NCI-H2196 (cell line): Measurements from ENCODE around the gene LYRM4.
A peak's percentile ranks its signal among the peaks of the same experiment; 100 is the strongest.

Experiments
- DNase-seq: peaks from one replicate; lab custom pipeline; 2025; ENCODE audit not compliant: unreplicated experiment; lab: John Stamatoyannopoulos, UW

Gene LYRM4

GRCh38 chr6:5282191-5282623 is 21.5 kb upstream of the LYRM4 start:
- no peak for DNase-seq

GRCh38 chr6:5280920-5281319 is 20.2 kb upstream of the LYRM4 start:
- DNase-seq: no peak

DNA sequence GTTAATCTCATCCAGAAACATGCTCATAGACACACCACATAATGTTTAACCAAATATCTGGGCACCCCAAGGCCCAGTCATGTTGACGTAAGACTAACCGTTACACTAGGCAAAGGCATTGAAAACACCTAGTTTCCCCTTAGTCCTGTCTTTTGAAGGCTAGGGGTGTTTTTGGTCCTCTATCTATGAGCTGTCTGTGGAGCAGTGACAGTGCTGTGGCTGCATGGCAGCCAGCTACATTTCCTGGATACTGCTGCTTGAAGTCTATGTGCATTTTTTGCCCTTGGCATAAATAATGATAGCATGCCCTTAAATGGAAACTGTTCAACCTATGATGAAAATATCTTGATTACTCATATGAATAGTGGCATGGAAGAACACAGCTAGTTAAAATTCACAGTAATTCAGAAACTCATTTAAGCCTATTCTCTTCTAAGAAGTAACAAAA is 19.2 kb upstream of the LYRM4 start:
- DNase-seq: no peak

GRCh38 chr6:5278565-5279120 is 17.9 kb upstream of the LYRM4 start:
- DNase-seq: no peak

- DNase-seq: no peak
Measured at GRCh38 chr6:5278047-5278446, 17.3 kb upstream of the LYRM4 start.

DNA sequence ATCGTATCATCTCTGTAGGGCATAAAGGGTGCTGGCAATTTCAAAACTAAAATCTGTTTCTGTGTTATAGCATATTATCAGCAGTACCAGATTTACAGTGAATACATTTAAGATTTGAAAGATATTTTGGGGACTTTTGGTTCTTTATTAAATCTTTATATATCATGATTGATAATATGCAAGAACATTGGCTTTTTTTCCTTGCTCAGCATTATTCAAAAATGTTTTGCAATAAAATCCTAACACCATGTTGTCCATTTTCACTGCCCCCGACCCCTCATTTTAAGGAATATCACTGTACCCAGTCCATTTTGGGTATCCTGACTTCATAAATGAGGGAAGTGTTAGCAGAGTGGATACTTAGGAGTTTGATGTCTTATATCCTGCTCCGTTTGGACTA is 16.8 kb upstream of the LYRM4 start:
- DNase-seq: no peak

DNA sequence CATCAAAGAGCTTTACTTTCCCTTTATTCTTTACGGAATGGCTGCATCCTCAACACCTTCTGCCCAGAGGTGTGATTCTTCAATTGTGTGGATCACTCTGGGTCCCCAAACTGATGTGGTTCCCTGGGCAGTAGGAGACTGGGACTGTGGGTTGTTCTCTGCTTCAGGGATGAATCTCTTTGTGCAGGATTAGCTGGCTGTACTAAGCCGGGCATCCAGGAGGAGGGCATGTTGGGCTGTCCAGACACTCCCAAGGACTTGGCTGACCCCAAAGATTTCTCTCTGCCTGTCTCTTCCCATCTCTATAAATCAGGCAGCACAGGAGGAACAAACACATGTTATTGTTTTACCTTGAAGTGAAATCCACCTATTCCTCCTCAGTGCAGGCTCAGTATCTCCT is 15.8 kb upstream of the LYRM4 start:
- no peak for DNase-seq

GRCh38 chr6:5275497-5275896 is 14.7 kb upstream of the LYRM4 start:
- DNase-seq: no peak

DNA sequence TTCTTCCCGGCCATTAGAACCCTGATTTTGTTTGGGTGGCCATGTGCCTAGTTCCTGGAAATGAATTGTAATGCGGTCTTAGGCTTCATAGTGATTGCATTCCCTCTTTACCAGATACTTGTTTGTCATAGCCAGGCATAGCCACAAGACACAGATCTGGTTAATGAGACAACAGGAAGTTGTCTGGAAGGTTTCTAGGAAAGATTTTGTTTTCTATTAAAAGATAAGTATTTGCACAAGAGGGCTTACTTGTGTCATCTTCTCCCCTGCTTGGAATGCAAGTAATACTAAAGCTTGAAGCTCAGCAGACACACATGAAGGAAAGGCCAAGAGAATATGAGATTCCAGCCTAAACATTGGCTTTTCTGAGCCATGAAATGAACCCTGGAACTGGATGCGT is 13.5 kb upstream of the LYRM4 start:
- no peak for DNase-seq

GRCh38 chr6:5271926-5272325 is 11.2 kb upstream of the LYRM4 start:
- no peak for DNase-seq

GRCh38 chr6:5270093-5270680 is 9.4 kb upstream of the LYRM4 start:
- no peak for DNase-seq

DNA sequence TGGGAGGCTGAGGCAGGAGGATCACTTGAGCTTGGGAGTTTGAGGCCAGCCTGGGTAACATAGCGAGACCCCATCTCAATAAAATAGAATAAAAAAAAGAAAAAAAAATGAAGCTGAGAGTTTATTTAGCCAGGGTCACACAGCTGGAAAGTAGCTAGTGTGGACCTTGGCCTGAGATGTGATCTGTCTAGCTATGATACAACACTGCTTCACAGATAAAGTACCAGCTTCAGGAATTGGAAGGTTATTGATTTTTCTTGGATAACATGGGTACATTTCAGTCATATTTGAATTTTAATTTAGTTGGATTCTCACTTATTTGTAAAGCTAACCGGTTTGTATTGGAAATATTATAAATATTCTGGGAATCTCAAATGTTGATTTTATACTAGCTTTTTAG is 5.7 kb upstream of the LYRM4 start:
- DNase-seq: no peak

- DNase-seq: peak; percentile 45
Measured at GRCh38 chr6:5261545-5262109, 877 bp upstream of the LYRM4 start.

DNA sequence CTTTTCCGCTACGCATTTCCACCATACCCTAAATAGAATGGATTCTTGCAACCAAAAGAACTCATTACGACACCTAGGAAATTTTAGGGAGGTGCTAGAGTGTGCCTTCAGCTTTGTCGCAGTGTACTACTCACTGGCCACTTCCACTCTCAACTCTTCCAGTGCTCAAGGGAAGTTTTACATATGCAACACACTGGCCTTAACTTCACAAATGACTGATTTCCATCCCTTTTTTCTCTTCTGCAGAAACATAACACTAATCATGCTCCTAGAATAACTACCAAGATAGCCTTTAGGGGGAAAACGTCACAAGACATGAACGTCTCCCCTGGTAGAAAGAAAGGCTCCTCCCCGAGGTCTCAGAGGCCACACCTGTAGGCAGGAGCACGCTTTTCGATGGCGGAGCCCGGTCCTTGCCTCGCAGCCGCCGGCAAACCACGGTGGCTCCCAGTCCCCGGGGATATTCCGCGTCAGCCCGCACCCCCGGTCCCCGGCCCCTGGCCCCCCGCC is 584 bp downstream of the LYRM4 start:
- DNase-seq: peak; percentile 65

DNA sequence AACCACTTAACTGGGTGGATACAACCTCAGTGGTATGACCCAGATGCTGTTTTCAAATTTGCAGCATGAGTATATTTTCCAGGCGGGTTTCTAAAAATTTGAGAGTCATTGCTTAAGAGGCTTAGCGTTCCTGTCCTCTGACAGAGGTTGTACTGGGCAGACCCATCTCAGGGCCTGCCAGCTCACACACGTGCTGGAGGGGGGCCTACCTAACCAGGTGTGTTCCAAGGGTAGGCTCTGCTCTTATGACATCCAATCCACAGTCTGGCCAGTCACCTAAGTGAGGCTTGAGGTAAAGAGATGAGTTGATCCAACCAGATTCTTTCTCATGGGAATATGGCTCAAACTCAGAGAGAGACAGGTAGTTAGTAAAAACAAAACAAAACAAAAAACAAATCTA is 1.3 kb downstream of the LYRM4 start:
- DNase-seq: no peak

- no peak for DNase-seq
Measured at GRCh38 chr6:5257400-5257799, 3.4 kb downstream of the LYRM4 start.

GRCh38 chr6:5256952-5257351 is 3.8 kb downstream of the LYRM4 start:
- DNase-seq: no peak

DNA sequence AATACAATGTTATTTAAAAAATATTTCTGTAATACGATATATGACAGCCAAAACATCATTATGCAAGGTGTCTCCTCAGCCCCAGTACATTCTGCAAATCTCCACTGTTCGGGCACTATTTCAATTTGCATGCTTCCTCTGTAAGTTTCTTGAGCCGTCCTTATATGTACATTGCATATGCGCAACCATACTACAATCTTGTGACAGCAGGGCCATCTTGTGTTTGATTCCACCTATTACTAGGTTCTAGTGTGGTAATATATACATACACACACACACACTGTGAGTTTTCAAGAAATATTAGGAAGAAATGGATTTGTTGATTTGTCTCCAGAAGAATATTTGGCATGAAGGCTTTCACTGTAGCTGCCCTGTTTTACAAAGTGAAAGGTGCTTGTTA is 9.8 kb downstream of the LYRM4 start:
- DNase-seq: no peak

DNA sequence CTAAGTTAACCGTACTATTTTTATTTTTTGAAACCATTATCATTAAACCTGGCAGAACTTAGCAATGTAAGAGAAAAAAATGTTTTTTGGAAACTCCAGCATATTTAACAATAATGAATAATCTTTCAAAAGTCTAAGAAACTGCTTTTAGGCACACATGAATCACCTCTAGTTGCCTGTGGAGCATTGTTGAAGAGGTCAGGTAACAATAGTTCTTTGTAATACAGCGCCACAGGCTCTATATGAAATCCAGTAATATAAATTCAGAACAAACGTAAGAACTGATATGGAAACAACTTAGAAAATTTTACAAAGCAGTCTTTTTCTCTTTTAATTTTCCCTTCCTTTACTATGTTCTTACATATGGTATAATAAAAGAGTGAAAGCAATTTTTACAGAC is 10.3 kb downstream of the LYRM4 start:
- DNase-seq: no peak

DNA sequence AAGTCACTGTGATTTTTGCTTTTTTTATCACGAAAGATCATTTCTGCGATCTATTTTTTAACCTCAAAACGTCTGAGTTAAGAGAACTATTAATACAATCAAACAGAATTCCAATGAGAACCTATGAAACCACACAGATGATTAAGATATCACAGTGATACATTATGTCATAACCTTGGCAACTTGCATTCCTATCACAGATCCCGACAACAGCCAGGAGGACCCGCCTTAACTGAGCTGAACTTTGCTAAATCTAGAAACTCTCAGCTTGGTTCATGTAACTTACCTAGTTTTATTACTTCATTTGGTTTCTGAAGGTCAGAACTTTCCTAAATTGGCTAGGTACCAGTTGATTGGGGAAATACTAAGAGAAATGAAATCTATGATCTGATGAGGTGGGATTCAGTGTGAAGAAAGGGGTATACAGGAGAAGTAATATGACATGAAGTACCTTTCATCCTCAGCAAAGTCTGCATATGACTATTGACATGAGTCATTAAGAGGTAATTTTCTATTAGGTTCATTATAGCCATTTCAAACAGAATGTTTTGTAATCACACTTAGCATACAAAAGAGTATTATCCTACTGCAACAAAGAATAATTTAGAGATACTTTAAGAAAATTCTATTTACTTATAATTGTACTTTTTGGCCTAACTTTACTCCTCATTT is 11.2 kb downstream of the LYRM4 start:
- no peak for DNase-seq

DNA sequence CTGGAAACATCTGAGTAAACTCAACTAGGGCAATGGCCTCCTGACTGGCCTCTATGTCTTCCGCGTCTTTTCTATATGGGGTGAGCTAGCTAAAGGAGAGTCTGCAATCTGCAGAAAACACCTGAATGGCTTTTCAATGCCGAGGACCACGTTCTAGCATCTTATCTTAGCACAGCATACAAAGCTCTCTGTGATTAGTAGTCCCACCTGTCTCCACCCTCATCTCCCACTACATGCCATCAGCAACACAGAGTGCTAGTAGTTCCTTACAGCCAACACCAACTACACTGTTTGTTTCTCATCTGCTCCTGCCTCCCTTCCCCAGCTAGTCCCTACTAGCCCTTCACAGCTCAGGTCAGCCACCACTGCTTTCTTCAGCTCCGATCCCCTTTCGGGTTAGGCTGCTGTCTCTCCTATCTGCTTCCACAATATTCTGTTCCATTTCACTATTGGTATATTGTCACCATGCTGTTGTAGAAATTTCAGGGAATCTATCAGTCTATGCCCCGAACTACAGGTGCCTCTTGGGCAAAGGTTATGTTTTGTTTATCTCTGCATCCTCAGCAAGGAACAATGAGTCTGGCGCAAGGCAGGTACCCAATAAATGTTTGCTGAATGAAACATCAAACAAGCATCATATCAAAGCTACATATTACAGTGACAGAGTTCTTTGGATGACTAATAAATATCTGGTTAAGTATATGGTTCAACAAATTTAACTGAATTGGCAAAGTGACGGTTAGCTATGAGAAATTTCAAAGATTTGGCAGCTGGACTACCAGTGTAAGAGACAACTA is 12.2 kb downstream of the LYRM4 start:
- DNase-seq: no peak
